Ramos (cell line): ENCODE measurements around the gene STAMBP.

ENCODE experiments used
- in situ Hi-C: fragments of 300-500 bp; cut with MboI; formaldehyde crosslinking; loops from one replicate; pipeline ENCODE4 v1.14.3; 2022; ENCODE audit warnings: low sequenced_read_pairs; ENCODE audit not compliant: unreplicated experiment

STAMBP gene

GRCh38 chr2:73832930-73833329, 4.2 kb downstream of the STAMBP start:
- in situ Hi-C loops, result no loop called here

GRCh38 chr2:73836141-73836943, 7.6 kb downstream of the STAMBP start:
- in situ Hi-C loops, result no loop called here

GRCh38 chr2:73837847-73838585, 9.3 kb downstream of the STAMBP start:
- in situ Hi-C loops, result no loop called here

GRCh38 chr2:73838889-73839534, 10.3 kb downstream of the STAMBP start:
- in situ Hi-C loops, result no loop called here

- in situ Hi-C loops, result no loop called here
Measured at GRCh38 chr2:73839653-73840411, 11.1 kb downstream of the STAMBP start.

- in situ Hi-C loops, result no loop called here
Measured at GRCh38 chr2:73841912-73842738, 13.4 kb downstream of the STAMBP start.

- in situ Hi-C loops, result no loop called here
Measured at GRCh38 chr2:73842739-73843019, 13.9 kb downstream of the STAMBP start.

- in situ Hi-C loops, result no loop called here
Measured at GRCh38 chr2:73844087-73844486, 15.3 kb downstream of the STAMBP start.

GRCh38 chr2:73850009-73850408, 21.2 kb downstream of the STAMBP start:
- in situ Hi-C loops, result no loop called here

- in situ Hi-C loops, result no loop called here
Measured at GRCh38 chr2:73851274-73851673, 22.5 kb downstream of the STAMBP start.

GRCh38 chr2:73852020-73852419, 23.3 kb downstream of the STAMBP start:
- in situ Hi-C loops, result no loop called here

- in situ Hi-C loops, result no loop called here
Measured at GRCh38 chr2:73855526-73855925, 26.8 kb downstream of the STAMBP start.

GRCh38 chr2:73856214-73856613, 27.5 kb downstream of the STAMBP start:
- in situ Hi-C loops, result no loop called here

GRCh38 chr2:73859721-73860586, 31.2 kb downstream of the STAMBP start:
- in situ Hi-C loops, result no loop called here

GRCh38 chr2:73862987-73863386, 34.2 kb downstream of the STAMBP start:
- in situ Hi-C loops, result no loop called here

GRCh38 chr2:73868204-73868978, 39.6 kb downstream of the STAMBP start:
- in situ Hi-C loops, result no loop called here

- in situ Hi-C loops, result no loop called here
Measured at GRCh38 chr2:73870084-73870483, 41.3 kb downstream of the STAMBP start.
